Measurements from ENCODE around the gene PSMA5.
A peak's percentile ranks its signal among the peaks of the same experiment; 100 is the strongest.

Gene PSMA5

DNA sequence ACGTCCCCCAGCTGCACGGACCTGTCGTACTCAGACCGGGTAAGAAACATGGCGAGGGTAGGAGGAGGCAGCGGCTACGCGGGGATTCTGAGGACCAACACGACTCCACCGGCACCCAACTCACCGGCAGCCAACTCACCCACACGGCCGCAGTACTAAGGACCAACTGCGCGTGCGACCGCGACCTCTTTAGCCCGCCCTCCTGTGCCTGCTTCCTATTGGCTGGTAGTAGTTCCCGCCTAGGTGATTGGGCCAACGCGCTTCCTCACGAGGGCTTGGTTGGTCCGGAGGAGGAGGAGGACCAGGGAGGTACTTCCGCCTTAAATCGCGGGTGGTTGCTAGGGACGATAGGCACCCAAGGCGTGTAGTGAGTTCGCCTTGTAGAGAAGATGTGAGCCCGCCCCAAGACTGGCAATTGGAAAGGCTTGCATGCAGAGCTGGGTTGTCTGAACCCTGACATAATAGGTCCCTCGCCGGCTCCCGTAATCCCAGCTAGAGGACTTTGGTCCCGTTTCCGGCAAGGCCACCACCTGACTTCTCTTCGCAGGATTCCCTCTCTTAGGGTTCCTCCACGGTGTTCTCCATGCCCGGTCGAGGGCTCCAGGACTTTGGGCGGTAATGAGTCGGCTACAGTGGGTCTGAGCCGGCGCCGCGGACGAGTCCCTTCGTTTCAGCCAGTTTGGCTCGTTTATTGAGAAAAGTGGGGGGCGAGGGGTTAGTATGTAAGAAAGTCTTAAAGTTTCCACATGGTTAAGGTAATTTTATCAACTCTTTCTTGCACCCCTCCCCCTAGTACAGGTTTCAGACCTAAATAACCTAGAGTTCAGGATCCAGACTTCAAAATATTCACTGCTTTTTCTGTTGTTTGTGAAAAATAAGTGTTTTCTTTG is at the start of gene PSMA5 (continued):
- TF ChIP-seq, protein P1, sequence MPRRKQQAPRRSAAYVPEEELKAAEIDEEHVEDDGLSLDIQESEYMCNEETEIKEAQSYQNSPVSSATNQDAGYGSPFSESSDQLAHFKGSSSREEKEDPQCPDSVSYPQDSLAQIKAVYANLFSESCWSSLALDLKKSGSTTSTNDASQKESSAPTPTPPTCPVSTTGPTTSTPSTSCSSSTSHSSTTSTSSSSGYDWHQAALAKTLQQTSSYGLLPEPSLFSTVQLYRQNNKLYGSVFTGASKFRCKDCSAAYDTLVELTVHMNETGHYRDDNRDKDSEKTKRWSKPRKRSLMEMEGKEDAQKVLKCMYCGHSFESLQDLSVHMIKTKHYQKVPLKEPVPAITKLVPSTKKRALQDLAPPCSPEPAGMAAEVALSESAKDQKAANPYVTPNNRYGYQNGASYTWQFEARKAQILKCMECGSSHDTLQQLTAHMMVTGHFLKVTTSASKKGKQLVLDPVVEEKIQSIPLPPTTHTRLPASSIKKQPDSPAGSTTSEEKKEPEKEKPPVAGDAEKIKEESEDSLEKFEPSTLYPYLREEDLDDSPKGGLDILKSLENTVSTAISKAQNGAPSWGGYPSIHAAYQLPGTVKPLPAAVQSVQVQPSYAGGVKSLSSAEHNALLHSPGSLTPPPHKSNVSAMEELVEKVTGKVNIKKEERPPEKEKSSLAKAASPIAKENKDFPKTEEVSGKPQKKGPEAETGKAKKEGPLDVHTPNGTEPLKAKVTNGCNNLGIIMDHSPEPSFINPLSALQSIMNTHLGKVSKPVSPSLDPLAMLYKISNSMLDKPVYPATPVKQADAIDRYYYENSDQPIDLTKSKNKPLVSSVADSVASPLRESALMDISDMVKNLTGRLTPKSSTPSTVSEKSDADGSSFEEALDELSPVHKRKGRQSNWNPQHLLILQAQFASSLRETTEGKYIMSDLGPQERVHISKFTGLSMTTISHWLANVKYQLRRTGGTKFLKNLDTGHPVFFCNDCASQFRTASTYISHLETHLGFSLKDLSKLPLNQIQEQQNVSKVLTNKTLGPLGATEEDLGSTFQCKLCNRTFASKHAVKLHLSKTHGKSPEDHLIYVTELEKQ (tag by site-specific recombination; IDR thresholded peaks at IDR 0.05; ENCODE audit: borderline replicate concordance) = no peak
- TF ChIP-seq ZBTB44 (tag by site-specific recombination; IDR thresholded peaks at IDR 0.05) = 0 out of 2 replicates have a peak, but pooled peaks have one; percentile 29
- TF ChIP-seq ZNF555 (tag by site-specific recombination; conservative IDR thresholded peaks at IDR 0.05) = no peak
- TF ChIP-seq ZNF510 (tag by site-specific recombination; IDR thresholded peaks at IDR 0.05; ENCODE audit: insufficient replicate concordance) = no peak
- no peak for TF ChIP-seq BCL11A (tag by site-specific recombination; IDR thresholded peaks at IDR 0.05; ENCODE audit: low read depth)
- TF ChIP-seq, protein P2, sequence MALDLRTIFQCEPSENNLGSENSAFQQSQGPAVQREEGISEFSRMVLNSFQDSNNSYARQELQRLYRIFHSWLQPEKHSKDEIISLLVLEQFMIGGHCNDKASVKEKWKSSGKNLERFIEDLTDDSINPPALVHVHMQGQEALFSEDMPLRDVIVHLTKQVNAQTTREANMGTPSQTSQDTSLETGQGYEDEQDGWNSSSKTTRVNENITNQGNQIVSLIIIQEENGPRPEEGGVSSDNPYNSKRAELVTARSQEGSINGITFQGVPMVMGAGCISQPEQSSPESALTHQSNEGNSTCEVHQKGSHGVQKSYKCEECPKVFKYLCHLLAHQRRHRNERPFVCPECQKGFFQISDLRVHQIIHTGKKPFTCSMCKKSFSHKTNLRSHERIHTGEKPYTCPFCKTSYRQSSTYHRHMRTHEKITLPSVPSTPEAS (tag by site-specific recombination; IDR thresholded peaks at IDR 0.05) = no peak
- TF ChIP-seq, protein P3, sequence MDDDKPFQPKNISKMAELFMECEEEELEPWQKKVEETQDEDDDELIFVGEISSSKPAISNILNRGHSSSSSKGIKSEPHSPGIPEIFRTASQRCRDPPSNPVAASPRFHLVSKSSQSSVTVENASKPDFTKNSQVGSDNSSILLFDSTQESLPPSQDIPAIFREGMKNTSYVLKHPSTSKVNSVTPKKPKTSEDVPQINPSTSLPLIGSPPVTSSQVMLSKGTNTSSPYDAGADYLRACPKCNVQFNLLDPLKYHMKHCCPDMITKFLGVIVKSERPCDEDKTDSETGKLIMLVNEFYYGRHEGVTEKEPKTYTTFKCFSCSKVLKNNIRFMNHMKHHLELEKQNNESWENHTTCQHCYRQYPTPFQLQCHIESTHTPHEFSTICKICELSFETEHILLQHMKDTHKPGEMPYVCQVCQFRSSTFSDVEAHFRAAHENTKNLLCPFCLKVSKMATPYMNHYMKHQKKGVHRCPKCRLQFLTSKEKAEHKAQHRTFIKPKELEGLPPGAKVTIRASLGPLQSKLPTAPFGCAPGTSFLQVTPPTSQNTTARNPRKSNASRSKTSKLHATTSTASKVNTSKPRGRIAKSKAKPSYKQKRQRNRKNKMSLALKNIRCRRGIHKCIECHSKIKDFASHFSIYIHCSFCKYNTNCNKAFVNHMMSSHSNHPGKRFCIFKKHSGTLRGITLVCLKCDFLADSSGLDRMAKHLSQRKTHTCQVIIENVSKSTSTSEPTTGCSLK (tag by site-specific recombination; IDR thresholded peaks at IDR 0.05) = no peak
- TF ChIP-seq, protein P4, sequence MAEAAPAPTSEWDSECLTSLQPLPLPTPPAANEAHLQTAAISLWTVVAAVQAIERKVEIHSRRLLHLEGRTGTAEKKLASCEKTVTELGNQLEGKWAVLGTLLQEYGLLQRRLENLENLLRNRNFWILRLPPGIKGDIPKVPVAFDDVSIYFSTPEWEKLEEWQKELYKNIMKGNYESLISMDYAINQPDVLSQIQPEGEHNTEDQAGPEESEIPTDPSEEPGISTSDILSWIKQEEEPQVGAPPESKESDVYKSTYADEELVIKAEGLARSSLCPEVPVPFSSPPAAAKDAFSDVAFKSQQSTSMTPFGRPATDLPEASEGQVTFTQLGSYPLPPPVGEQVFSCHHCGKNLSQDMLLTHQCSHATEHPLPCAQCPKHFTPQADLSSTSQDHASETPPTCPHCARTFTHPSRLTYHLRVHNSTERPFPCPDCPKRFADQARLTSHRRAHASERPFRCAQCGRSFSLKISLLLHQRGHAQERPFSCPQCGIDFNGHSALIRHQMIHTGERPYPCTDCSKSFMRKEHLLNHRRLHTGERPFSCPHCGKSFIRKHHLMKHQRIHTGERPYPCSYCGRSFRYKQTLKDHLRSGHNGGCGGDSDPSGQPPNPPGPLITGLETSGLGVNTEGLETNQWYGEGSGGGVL (tag by site-specific recombination; IDR thresholded peaks at IDR 0.05) = no peak
- peak; percentile 92 for TF ChIP-seq ZBTB17 (tag by site-specific recombination; IDR thresholded peaks at IDR 0.05)
- TF ChIP-seq ZNF501 (tag by site-specific recombination; IDR thresholded peaks at IDR 0.05) = peak; percentile 83
- no peak for TF ChIP-seq ZNF473 (tag by site-specific recombination; IDR thresholded peaks at IDR 0.05)
- no peak for TF ChIP-seq GLI4 (tag by site-specific recombination; IDR thresholded peaks at IDR 0.05)
- no peak for TF ChIP-seq ZNF146 (tag by site-specific recombination; IDR thresholded peaks at IDR 0.05)
- TF ChIP-seq ZFP41 (tag by site-specific recombination; IDR thresholded peaks at IDR 0.05; ENCODE audit: borderline replicate concordance) = no peak
- no peak for TF ChIP-seq ZNF654 (tag by site-specific recombination; IDR thresholded peaks at IDR 0.05; ENCODE audit: low read depth)
- TF ChIP-seq, protein P5, sequence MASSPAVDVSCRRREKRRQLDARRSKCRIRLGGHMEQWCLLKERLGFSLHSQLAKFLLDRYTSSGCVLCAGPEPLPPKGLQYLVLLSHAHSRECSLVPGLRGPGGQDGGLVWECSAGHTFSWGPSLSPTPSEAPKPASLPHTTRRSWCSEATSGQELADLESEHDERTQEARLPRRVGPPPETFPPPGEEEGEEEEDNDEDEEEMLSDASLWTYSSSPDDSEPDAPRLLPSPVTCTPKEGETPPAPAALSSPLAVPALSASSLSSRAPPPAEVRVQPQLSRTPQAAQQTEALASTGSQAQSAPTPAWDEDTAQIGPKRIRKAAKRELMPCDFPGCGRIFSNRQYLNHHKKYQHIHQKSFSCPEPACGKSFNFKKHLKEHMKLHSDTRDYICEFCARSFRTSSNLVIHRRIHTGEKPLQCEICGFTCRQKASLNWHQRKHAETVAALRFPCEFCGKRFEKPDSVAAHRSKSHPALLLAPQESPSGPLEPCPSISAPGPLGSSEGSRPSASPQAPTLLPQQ (tag by site-specific recombination; IDR thresholded peaks at IDR 0.05) = peak; percentile 65; the same call in 1 of the 2 replicates
- TF ChIP-seq ZNF629 (tag by site-specific recombination; IDR thresholded peaks at IDR 0.05) = peak; percentile 39
- peak; percentile 15 for TF ChIP-seq ZFP69B (tag by site-specific recombination; IDR thresholded peaks at IDR 0.05)
- TF ChIP-seq SCRT2 (tag by site-specific recombination; IDR thresholded peaks at IDR 0.05) = no peak
- TF ChIP-seq, protein P6, sequence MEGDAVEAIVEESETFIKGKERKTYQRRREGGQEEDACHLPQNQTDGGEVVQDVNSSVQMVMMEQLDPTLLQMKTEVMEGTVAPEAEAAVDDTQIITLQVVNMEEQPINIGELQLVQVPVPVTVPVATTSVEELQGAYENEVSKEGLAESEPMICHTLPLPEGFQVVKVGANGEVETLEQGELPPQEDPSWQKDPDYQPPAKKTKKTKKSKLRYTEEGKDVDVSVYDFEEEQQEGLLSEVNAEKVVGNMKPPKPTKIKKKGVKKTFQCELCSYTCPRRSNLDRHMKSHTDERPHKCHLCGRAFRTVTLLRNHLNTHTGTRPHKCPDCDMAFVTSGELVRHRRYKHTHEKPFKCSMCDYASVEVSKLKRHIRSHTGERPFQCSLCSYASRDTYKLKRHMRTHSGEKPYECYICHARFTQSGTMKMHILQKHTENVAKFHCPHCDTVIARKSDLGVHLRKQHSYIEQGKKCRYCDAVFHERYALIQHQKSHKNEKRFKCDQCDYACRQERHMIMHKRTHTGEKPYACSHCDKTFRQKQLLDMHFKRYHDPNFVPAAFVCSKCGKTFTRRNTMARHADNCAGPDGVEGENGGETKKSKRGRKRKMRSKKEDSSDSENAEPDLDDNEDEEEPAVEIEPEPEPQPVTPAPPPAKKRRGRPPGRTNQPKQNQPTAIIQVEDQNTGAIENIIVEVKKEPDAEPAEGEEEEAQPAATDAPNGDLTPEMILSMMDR (tag by site-specific recombination; IDR thresholded peaks at IDR 0.05) = no peak
- no peak for TF ChIP-seq ZNF404 (tag by site-specific recombination; IDR thresholded peaks at IDR 0.05)
- TF ChIP-seq ZNF48 (tag by site-specific recombination; IDR thresholded peaks at IDR 0.05) = no peak
- TF ChIP-seq, protein P7, sequence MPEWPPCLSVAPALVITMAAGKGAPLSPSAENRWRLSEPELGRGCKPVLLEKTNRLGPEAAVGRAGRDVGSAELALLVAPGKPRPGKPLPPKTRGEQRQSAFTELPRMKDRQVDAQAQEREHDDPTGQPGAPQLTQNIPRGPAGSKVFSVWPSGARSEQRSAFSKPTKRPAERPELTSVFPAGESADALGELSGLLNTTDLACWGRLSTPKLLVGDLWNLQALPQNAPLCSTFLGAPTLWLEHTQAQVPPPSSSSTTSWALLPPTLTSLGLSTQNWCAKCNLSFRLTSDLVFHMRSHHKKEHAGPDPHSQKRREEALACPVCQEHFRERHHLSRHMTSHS (tag by site-specific recombination; IDR thresholded peaks at IDR 0.05) = no peak

Measured in HEK293 (cell line).